CD4-positive, alpha-beta T cell (primary cell): ENCODE results near the gene ABR. TPM values are rescaled to one million over a fixed set of nuclear protein-coding genes. Genes with fewer than 3 reads are reported as not detected.

ENCODE experiments used
- ATAC-seq: fragments of 200-7000 bp; cut with Tn5 transposase; one replicate; pipeline ENCODE4 v1.10.0; 2022; ENCODE audit warnings: mild to moderate bottlenecking; ENCODE audit not compliant: poor library complexity
- CTCF ChIA-PET: fragments of 350-600 bp; sonication (Branson Sonifier 250); formaldehyde crosslinking; loops from one replicate; lab custom pipeline; 2021; ENCODE audit warnings: antibody characterized with exemption, inconsistent platforms; lab: Charles Lee
- POLR2A ChIA-PET: fragments of 350-600 bp; sonication (Branson Sonifier 250); formaldehyde crosslinking; loops from one replicate; lab custom pipeline; 2021; ENCODE audit warnings: antibody characterized with exemption, inconsistent platforms; lab: Charles Lee
- DNase-seq, 14 experiments: peaks; one replicate each; pipeline ENCODE4 v3.0.0-alpha.2; 2013 to 2020; ENCODE audit warnings: mixed read lengths in 2 of 14
- H3K27ac ChIP-seq, 2 donors: one replicate each; pipeline versions ENCODE4 v1.5.1 to v1.7.0; 2013; ENCODE audit warnings: low read length in 2 of 2, low read depth in 1 of 2, mild to moderate bottlenecking in 1 of 2
- H3K27me3 ChIP-seq, 2 experiments: 1 replicate in 1 of 2; 2 replicates in 1 of 2; pipeline versions ENCODE4 v1.6.1 to v1.7.0; 2013; ENCODE audit warnings: low read length in 2 of 2, control low read depth in 1 of 2, mild to moderate bottlenecking in 1 of 2, moderate library complexity in 1 of 2; ENCODE audit not compliant: insufficient read depth in 2 of 2, control insufficient read depth in 1 of 2
- H3K36me3 ChIP-seq: one replicate; pipeline ENCODE4 v1.6.1; 2013; ENCODE audit warnings: low read length, control low read depth; ENCODE audit not compliant: insufficient read depth
- H3K4me1 ChIP-seq: one replicate; pipeline ENCODE4 v1.6.1; 2013; ENCODE audit warnings: low read length, control low read depth; ENCODE audit not compliant: insufficient read depth
- H3K4me3 ChIP-seq: one replicate; pipeline ENCODE4 v1.5.1; 2013; ENCODE audit warnings: mild to moderate bottlenecking, low read length, moderate library complexity
- H3K9me3 ChIP-seq, 2 experiments: 1 replicate in 1 of 2; 2 replicates in 1 of 2; pipeline versions ENCODE4 v1.6.1 to v1.7.0; 2013; ENCODE audit warnings: low read length in 2 of 2, mild to moderate bottlenecking in 2 of 2, control low read depth in 1 of 2, moderate library complexity in 1 of 2; ENCODE audit not compliant: control insufficient read depth in 1 of 2, insufficient read depth in 1 of 2
- H3K27ac Mint-ChIP-seq: one replicate; pipeline ENCODE4 v1.8.0; 2020; ENCODE audit warnings: mixed read lengths
- H3K27me3 Mint-ChIP-seq: one replicate; pipeline ENCODE4 v1.8.0; 2021; ENCODE audit warnings: mixed read lengths
- H3K36me3 Mint-ChIP-seq: one replicate; pipeline ENCODE4 v1.8.0; 2021; ENCODE audit warnings: low read depth, mixed read lengths
- H3K4me1 Mint-ChIP-seq: one replicate; pipeline ENCODE4 v1.8.0; 2021; ENCODE audit warnings: low read depth, mixed read lengths
- H3K4me3 Mint-ChIP-seq: one replicate; pipeline ENCODE4 v1.8.0; 2020; ENCODE audit warnings: mild to moderate bottlenecking, mixed read lengths
- H3K9me3 Mint-ChIP-seq: one replicate; pipeline ENCODE4 v1.8.0; 2020; ENCODE audit warnings: mixed read lengths
- intact Hi-C, 2 experiments: fragments of 100-400 bp; cut with DNase I in 1 of 2; cut with micrococcal nuclease in 1 of 2; formaldehyde crosslinking; loops; one replicate each; pipeline versions ENCODE4 v1.15.1 to v1.9.0; 2023 to 2025; cut with DNase I, micrococcal nuclease
- total RNA-seq, 174 experiments: library from RNA in 2 of 174; stranded (reverse) in 2 of 174; gene quantifications; one replicate each; pipeline ENCODE4 v1.2.3 and lab custom pipeline; 2021 to 2026
- TF ChIP-seq, protein P1 (sequence below): fragments of 200-600 bp; IDR thresholded peaks from one replicate; pipeline ENCODE4 v1.8.0; 2022; ENCODE audit warnings: antibody characterized with exemption, mild to moderate bottlenecking

Gene ABR
- total RNA-seq, 2 experiments from 2014 or later, result 72.4 to 74.8 TPM

- Histone ChIP-seq H3K27ac (no peak overlapping the region), H3K36me3 (no peaks in the 10 kb centered on the region), H3K4me1 (peaks cover 15% of the 10 kb centered on the region), H3K27me3 (no peaks in the 10 kb centered on the region), H3K4me3 (no peak overlapping the region), H3K9me3 (peaks cover 0 to 10% of the 10 kb centered on the region in 2 experiments)
- H3K36me3 Mint-ChIP-seq, result no peaks in the 10 kb centered on the region
- no peak overlapping the region for H3K27ac Mint-ChIP-seq
- no peak for DNase-seq
- no peaks in the 10 kb centered on the region for H3K9me3 Mint-ChIP-seq
- TF ChIP-seq, protein P1, sequence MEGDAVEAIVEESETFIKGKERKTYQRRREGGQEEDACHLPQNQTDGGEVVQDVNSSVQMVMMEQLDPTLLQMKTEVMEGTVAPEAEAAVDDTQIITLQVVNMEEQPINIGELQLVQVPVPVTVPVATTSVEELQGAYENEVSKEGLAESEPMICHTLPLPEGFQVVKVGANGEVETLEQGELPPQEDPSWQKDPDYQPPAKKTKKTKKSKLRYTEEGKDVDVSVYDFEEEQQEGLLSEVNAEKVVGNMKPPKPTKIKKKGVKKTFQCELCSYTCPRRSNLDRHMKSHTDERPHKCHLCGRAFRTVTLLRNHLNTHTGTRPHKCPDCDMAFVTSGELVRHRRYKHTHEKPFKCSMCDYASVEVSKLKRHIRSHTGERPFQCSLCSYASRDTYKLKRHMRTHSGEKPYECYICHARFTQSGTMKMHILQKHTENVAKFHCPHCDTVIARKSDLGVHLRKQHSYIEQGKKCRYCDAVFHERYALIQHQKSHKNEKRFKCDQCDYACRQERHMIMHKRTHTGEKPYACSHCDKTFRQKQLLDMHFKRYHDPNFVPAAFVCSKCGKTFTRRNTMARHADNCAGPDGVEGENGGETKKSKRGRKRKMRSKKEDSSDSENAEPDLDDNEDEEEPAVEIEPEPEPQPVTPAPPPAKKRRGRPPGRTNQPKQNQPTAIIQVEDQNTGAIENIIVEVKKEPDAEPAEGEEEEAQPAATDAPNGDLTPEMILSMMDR, result no peak
- ATAC-seq, result no peak
- H3K27me3 Mint-ChIP-seq, result peaks cover 6% of the 10 kb centered on the region
- intact Hi-C loops, result no loop called here
- peaks cover 8% of the 10 kb centered on the region for H3K4me1 Mint-ChIP-seq
- CTCF ChIA-PET, result no interaction called here
- no peak overlapping the region for H3K4me3 Mint-ChIP-seq
- POLR2A ChIA-PET, result no interaction called here
Observed at GRCh38 chr17:1126801-1127550, 52.8 kb downstream of the ABR start.

GRCh38 chr17:1126250-1126797 lies 53.5 kb downstream of the ABR start:
- POLR2A ChIA-PET, result no interaction called here
- no peaks in the 10 kb centered on the region for H3K36me3 Mint-ChIP-seq
- ATAC-seq (no peak), DNase-seq (no peak)
- TF ChIP-seq, protein P1, result no peak
- no peak overlapping the region for H3K27ac Mint-ChIP-seq
- H3K27ac ChIP-seq, result no peak overlapping the region
- intact Hi-C loops, result no loop called here
- peaks cover 6% of the 10 kb centered on the region for H3K27me3 Mint-ChIP-seq
- no peaks in the 10 kb centered on the region for H3K27me3 ChIP-seq
- peaks cover 8% of the 10 kb centered on the region for H3K4me1 Mint-ChIP-seq
- H3K4me3 ChIP-seq, result no peak overlapping the region
- no peaks in the 10 kb centered on the region for H3K36me3 ChIP-seq
- peaks cover 0 to 10% of the 10 kb centered on the region in 2 experiments for H3K9me3 ChIP-seq
- H3K4me3 Mint-ChIP-seq, result no peak overlapping the region
- H3K9me3 Mint-ChIP-seq, result no peaks in the 10 kb centered on the region
- peaks cover 15% of the 10 kb centered on the region for H3K4me1 ChIP-seq
- CTCF ChIA-PET, result no interaction called here

- no peaks in the 10 kb centered on the region for H3K36me3 ChIP-seq
- H3K27me3 ChIP-seq, result no peaks in the 10 kb centered on the region
- peaks cover 15% of the 10 kb centered on the region for H3K4me1 ChIP-seq
- intact Hi-C loops, result no loop called here
- H3K27ac ChIP-seq, result no peak overlapping the region
- Mint-ChIP-seq H3K27me3 (peaks cover 6% of the 10 kb centered on the region), H3K36me3 (no peaks in the 10 kb centered on the region), H3K9me3 (no peaks in the 10 kb centered on the region), H3K4me3 (no peak overlapping the region), H3K4me1 (peaks cover 8% of the 10 kb centered on the region), H3K27ac (no peak overlapping the region)
- CTCF ChIA-PET, result no interaction called here
- TF ChIP-seq, protein P1, result no peak
- H3K4me3 ChIP-seq, result no peak overlapping the region
- DNase-seq (no peak), ATAC-seq (no peak)
- H3K9me3 ChIP-seq, result peaks cover 0 to 10% of the 10 kb centered on the region in 2 experiments
- POLR2A ChIA-PET, result no interaction called here
Observed at GRCh38 chr17:1125788-1126145, 54.0 kb downstream of the ABR start.
